IPS DF 4.7 (cell line): ENCODE data around the gene GSTP1.
"Not testable (repeated sequence)": the region's sequence is repeated elsewhere in the genome, so short reads cannot be mapped to it uniquely, and the experiment has no call there.

Experiments
- DNase-seq: peaks from one replicate; pipeline ENCODE4 v3.0.0-alpha.2; 2013; ENCODE audit warnings: low spot score; ENCODE audit errors: extremely low read depth

Gene GSTP1

DNA sequence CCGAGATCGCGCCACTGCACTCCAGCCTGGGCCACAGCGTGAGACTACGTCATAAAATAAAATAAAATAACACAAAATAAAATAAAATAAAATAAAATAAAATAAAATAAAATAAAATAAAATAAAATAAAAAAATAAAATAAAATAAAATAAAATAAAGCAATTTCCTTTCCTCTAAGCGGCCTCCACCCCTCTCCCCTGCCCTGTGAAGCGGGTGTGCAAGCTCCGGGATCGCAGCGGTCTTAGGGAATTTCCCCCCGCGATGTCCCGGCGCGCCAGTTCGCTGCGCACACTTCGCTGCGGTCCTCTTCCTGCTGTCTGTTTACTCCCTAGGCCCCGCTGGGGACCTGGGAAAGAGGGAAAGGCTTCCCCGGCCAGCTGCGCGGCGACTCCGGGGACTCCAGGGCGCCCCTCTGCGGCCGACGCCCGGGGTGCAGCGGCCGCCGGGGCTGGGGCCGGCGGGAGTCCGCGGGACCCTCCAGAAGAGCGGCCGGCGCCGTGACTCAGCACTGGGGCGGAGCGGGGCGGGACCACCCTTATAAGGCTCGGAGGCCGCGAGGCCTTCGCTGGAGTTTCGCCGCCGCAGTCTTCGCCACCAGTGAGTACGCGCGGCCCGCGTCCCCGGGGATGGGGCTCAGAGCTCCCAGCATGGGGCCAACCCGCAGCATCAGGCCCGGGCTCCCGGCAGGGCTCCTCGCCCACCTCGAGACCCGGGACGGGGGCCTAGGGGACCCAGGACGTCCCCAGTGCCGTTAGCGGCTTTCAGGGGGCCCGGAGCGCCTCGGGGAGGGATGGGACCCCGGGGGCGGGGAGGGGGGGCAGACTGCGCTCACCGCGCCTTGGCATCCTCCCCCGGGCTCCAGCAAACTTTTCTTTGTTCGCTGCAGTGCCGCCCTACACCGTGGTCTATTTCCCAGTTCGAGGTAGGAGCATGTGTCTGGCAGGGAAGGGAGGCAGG lies at the start of gene GSTP1:
GSTP1 (plus strand) TSS at position 566 of the 958 bp plus-strand sequence; CDS start at position 598, 32 bp downstream.
- DNase-seq: peak; percentile 30

DNA sequence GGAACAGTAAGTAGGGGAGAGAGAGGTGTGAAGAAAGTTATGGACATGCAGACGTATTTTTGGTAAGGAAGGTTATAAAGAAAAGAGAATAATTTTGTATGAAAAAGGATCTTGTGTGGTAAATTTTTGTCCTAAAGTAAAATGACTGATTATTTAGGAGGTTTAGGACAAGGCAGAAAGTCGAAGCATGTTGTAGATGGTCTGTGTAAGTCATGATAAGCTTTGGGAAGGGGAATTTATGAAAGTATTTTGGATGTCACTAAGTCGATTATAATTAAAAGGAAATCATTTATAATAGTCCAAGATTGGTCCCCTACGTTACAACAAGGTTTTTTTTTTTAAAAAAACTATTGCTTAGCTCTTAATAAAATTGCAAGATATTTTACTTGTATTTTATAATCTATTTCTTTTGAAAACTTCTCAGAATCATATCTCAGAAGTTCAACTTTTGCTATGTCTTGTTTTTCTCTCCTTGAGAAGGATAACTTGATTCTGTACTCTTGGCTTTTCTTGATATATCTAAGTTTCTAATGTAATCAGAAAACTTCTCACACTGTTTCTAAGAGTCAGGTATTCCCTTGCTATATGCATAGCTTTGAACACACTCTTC lies 49.4 kb upstream of the GSTP1 start:
- DNase-seq: no peak

DNA sequence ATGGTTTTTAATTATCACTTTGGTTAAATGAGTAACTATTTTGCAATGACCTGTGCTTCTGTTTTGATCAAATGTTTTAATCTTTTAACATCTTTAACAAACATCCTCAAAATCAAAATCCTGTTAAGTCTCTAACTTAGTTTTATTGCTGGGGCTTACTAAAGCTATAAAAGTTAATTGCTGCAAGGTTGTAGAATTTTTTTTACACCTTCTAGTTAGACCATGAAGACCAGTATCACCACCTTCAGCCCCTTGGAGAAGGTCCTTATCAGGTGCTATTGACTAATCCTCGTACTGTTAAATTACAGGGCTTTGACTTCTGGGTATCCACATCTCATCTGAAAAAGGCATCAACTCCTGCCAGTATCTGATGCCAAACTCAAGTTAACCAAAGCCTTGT lies 48.1 kb upstream of the GSTP1 start:
- no peak for DNase-seq

DNA sequence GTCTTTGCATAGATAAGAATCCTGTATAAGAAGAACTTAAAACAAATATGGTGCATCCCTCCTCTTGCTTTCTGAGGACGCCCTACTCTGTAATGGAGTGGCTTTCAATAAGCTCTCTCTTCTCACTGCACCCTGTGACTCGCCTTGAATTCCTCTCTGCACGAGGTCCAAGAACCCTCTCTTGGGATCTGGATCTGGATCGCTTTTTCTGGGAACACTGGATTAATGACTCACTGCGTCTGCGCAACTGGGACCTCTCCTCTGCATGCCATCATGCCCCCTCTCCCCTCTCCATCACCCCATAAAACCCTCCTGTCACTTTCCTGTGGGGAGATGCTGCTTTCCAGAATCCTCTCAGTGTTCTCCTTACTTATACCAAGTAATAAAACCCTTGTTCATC lies 45.3 kb upstream of the GSTP1 start:
- DNase-seq: no peak

DNA sequence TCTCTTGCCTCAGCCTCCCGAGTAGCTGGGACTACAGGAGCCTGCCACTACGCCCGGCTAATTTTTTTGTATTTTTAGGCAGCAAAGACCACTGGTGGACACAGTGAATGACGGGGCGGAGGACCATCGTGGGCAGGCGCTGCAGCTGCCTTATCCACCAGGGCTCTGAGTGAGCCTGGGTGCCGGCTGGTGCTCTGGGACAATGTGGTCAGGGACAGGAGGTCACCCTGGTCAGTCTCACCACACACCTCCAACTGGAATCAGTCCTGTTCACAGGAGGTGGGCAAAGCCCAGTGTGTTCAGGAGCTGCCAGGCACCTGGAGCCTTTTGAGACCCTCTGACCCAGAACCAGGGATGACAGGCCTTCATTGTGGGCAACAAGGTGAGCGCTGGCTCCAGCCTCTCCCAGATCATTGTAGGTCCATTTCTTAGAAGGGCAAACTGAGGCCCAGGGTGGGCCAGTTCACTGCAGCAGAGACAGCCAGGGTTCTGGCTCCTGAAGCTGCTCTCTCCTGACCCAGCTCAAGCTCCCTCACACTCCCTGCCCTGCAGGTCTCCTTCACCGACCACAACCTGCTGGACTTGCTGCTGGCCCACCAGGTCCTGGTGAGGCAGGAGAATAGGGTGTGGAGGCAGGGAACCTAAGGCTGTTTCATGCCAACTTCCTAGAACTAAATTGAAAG lies 44.6 kb upstream of the GSTP1 start:
- DNase-seq: no peak

DNA sequence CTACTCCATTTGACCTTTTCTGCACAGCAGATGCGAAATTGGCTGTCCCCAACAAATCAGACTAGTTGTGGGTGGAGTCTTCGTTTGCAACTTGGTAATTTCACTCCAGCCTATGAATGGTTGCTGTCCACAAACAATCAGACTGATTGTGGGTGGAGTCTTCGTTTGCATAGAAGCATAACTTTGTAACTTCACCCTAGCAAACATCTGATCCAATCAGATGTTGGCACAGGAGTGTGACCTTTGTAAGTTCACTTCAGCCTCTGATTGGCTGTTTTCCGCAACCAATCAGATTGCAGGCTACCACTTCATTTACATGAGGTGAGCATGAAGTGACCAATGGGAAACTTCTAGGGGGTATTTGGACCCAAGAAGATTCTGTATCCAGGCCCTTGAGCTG lies 44.1 kb upstream of the GSTP1 start:
- DNase-seq: no peak

DNA sequence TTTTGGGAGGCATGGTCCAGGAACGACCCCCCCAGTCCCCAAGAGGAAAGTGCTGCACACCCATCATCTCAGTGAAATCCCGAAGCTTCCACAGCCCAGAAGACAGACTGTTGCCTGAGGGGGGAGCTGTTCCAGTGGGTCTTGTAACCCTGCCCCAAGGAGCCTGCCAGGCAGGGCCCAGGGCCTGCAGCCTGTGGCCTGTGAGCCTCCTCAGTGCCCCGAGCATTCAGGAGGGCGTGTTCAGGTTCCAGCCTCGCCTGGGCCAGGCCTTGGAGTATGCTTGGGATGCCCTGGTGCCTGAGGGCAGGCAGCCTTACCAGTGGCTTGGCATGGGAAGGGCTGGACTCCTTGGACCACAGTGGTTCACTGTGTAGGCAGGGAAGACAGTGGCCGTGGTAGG lies 42.4 kb upstream of the GSTP1 start:
- no peak for DNase-seq

DNA sequence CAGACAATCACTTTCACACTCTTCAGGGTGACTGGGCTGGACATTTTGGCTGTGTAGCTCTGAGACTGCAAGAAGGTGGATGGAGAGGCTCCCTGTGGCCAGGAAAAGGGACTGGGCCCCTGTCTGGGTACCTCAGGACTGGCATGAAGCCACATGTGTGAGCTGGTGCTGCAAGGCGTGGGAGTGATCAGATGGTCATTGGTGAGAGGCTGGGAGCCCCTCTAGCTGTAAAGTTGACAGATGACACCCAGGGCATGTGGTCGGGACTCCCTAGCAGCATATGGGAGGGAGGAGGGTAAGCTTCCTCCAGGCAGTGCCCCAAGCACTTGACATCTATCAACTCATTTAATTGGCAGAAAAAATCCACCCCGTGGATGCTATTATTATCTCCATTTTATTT lies 41.4 kb upstream of the GSTP1 start:
- DNase-seq: no peak

DNA sequence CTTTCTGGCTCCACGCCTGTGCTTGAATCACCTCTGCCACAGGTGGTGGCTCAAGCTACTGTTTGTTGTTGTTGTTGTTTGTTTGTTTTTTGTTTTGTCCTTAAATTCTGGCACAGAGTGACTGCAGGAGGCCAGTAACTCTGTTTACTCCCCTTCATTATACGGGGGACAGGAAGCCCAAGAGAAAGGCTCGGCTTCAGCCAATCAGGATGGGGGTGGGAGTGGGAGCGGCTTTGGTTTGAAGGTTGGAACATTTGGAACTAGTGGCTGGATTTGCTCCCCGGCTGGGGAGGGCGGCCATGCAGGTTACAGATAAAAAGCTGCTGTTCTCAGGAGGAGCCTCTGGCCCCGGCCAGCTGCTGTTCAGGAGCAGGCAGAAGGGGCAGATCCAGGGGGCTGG lies 40.6 kb upstream of the GSTP1 start:
- no peak for DNase-seq

DNA sequence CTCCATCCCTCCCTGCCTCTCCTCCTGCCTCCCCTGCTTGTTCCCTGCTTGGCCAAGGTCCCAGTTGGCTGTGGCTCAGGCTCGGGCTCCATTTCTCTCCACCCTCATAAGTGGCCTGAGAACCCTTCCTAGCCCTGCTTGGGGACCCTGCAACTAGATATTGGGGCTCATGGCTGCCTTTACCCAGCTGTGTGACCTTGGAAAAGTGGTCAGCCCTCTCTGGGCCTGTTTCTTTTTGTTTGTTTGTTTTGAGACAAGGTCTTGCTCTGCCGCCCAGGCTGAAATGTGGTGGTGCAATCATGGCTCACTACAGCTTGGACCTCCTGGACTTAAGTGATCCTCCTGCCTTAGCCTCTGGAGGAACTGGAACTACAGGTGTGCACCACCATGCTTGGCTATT lies 40.0 kb upstream of the GSTP1 start:
- no peak for DNase-seq

DNA sequence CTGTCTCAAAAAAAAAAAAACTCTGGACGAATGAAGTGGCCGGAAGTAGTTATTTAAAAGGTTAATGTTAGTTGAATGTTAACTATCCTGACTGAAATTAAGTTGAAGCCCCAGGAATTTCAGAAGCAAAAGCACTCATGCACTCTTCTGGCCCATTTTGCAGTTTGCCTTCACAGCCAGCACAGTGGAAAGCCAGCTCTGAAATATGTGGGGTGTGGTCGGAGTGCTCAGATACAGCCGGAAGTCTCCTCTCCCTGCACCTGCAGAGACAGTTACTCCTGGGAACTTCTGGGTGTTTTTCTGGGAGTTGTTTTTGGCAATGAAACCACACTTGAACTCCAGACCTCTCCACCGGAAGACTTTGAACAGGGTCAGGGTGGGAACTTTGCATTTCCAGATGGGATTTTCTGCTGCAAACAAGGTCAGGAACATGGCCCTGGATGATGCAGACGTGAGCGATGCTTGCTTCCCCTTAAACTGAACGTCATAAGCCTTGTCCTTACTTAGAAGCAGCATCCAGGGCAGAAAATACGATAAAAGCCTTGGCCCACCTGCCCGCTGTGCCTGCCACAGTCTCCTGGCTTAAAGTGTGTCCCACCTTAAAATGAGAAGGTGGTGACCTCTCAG lies 38.9 kb upstream of the GSTP1 start:
- DNase-seq: no peak

DNA sequence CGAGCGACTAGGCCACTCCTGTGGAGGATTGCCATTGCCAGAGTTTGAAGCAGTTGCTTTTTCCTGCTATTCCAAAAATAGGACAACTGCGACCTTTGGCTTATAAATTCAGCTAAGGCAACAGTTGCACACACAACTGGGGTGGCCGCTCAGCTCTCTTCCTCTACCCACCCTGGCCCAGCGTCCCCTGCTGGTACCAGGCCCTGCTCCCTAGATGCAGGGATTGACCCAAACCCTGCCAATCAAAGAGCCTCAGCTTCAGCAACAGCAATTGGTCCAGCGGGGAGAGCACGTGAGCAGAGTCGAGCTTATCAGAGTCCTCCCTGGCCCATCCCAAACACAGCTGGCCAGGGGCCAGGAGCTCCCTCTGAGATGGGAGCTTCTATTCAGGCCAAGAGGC lies 38.3 kb upstream of the GSTP1 start:
- no peak for DNase-seq

DNA sequence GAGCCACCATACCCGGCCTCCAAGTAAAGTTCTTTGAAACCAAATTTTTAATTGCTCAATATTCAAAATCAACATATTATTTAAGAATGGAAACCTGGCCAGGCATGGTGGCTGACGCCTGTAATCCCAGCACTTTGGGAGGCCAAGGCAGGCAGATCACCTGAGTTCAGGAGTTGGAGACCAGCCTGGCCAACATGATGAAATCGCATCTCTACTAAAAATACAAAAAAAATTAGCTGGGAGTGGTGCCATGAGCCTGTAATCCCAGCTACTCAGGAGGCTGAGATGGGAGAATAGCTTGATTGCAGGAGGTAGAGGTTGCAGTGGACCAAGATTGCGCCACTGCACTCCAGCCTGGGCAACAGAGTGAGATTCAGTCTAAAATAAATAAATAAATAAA lies 35.5 kb upstream of the GSTP1 start:
- not testable (repeated sequence) for DNase-seq

DNA sequence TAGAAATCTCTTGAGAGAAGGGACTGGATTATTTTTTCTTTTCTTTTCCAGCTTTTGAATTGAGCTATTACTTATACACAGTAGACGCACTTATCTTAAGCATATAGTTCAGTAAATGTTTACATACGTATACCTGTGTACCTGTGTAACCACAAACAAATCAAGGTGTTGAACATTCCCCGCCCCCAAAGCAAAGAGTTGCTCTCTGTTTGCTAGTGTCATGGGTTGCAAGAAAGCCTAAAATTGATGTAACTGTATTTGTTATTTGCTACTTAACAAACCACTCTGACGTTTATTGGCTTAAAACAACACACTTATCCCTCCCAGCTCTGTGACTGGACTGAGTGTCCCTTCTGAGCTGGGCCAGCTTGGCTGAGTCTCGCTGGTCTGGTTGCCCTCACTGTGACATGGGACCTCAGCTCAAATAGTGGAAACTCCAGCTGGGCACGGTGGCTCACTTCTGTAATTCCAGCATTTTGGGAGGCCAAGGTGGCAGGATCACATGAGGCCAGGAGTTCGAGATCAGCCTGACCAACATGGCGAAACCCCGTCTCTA lies 35.0 kb upstream of the GSTP1 start:
- no peak for DNase-seq

DNA sequence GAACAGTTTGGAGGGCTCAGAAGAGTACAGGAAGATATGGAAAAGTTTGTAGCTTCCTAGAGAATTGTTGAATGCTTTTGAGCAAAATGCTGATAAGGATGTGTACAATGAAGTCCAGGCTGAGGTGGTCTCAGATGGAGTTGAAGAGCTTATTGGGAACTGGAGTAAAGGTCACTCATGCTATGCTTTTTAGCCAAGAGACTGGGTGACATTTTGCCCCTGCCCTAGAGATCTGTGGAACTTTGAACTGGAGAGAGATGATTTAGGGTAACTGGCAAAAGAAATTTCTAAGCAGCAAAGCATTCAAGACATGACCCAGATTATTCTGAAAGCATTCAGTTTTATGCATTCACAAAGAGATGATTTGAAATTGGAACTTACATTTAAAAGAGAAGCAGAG lies 32.5 kb upstream of the GSTP1 start:
- DNase-seq: no peak

DNA sequence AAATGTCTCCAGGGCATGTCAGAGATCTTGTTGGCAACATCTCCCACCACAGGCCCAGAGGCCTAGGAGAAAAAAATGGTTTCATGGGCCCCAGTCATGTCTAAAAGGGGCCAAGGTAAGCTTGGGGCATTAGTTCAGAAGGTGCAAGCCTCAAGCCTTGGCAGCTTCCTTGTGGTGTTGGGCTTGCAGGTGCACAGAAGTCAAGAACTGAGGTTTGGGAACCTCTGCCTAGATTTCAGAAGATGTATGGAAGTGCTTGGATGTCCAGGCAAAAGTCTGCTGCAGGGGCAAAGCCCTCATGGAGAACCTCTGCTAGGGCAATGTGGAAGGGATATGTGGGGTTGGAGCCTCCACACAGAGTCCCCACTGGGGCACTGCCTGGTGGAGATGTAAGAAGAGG lies 31.9 kb upstream of the GSTP1 start:
- not testable (repeated sequence) for DNase-seq

DNA sequence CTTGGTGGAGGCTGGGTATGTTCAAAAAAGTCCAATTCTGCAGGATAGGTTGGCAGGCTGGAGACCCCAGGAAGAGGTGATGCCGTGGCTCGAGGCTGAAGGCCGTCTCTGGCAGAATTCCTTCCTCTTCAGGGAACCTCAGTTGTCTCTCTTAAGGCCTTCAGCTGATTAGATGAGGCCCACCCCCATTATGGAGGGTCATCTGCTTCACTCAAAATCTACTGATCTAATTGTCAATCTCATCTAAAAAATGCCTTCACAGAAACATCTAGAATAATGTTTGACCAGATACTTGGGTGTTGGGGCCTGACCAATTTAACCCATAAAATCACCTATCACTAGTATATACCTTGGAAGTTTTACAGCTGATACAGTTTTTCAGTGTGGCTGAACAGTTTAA lies 27.4 kb upstream of the GSTP1 start:
- DNase-seq: no peak

DNA sequence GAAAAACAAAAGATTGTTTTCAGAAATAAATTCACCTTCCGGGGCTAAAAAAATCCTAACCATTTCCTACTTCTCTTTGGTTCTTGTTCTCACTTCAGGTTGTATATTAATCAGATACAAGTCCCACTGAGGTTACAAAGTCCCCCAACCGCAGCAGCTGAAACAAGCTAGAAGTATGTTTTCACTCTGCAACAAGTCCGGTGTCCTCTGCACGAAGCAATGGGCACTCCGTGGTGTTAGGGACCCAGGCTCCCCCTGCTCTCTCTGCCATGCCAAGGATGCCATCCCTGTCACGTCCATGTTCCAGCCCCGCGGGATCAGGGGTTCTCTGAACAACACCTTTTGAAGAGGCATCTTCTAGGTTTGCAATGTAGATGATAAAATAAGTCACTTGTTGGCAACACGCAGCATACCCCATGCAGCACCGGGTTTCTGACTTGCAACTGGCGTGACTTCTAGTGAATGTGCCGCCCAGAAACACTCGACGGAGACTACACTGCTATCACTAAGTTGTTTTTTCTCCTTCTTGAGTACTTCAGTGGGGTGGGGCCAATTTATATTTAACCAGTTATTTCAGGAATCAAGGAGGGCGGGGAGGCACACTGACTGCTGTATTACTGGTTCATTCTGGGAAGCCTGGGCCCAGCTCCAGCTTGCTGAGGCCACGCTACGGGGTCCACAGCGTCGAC lies 25.4 kb upstream of the GSTP1 start:
- DNase-seq: no peak

DNA sequence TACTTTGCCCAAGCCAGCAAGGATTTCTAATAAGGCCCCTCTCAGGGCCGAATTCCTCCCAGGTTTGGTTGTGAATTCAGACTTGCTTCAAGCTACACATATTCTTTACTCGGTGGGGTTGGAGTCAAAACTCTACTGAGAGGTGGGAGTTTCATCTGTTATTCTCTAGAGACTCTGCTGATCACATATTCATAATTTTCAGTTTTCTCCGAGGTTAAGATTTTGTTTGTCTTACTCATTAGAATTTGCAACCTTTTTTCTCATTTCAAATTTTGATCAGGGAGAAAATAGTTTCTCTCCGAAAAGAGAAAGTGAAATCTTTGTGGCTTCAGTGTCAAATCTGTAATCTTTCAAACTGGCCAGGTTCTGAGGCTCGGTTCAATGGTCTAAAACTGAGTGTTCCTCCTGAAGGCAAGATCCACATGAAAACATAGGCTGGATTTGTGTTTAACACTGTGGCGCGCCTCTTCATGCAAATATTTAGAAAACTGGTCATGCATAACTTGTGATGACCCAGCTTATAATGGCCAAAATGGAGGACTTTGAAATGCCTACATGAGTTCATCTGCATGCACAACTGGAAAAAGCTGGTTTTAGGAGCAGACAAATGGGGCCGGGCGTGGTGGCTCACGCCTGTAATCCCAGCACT lies 21.5 kb upstream of the GSTP1 start:
- DNase-seq: no peak

DNA sequence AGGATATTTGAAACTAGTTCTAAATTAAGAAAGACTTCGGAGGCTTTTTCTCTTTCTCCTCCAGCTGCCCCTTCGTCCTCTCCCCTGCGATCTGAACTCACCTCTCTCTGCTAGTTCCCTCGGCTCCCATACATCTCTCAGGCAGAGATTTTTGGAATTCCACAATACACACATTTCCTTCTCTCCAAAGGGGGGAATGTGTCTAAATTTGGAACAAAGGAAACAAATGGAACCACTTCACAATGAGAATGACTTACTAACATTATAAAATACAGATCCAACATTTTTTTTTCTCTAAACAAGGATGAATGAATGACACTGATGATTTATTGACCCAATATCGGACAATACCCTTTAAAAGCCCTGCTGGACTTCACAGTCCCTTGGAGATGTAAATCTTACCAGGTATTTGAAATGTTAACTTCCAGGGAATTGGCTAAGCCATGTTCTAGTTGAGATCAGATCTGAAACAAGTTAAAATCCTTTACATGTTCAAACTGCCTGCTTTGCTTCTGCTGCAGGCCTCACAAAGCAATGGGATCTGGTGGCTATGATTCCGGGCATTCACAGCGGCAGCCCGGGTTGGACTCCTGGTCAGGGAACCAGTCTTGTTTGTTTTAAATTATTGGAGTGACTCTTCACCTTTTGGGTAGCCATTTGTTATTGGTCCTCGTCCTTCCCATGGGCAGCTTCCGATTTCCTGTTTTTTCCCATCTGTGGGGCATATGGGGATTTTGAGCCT lies 20.5 kb upstream of the GSTP1 start:
- no peak for DNase-seq
